GM12878 (cell line): ENCODE data around the gene TPRX1. TPM values are rescaled to one million over a fixed set of nuclear protein-coding genes. Genes with fewer than 3 reads are reported as not detected.

Experiments
- ATAC-seq: fragments of 200-7000 bp; cut with Tn5 transposase; 3 replicates; pipeline ENCODE4 v1.9.1; 2020; ENCODE audit warnings: mild to moderate bottlenecking, moderate library complexity
- BruUV-seq: library from RNA; stranded (reverse); fragments of 400-500 nt; replicated peaks from 2 replicates; lab custom pipeline; 2021; lab: Mats Ljungman, UMichigan
- CTCF ChIA-PET: fragments of 300-600 bp; sonication (Branson Sonifier 250); formaldehyde crosslinking; extraction: SDS; loops from one replicate; lab custom pipeline; 2021; ENCODE audit warnings: inconsistent platforms; lab: Yijun Ruan, JAX
- POLR2A ChIA-PET: fragments of 350-600 bp; formaldehyde crosslinking; extraction: SDS; loops from one replicate; lab custom pipeline; 2021; ENCODE audit warnings: inconsistent platforms; lab: Charles Lee
- RAD21 ChIA-PET: fragments of 300-600 bp; sonication (Branson Sonifier 250); formaldehyde crosslinking; loops from one replicate; lab custom pipeline; 2023; ENCODE audit warnings: antibody characterized with exemption; ENCODE audit not compliant: unreplicated experiment; lab: Charles Lee
- SMC1A ChIA-PET: fragments of 300-600 bp; sonication (Branson Sonifier 250); formaldehyde crosslinking; loops from one replicate; lab custom pipeline; 2023; ENCODE audit not compliant: unreplicated experiment, uncharacterized antibody; lab: Charles Lee
- DNase-seq: peaks from one replicate; pipeline ENCODE4 v3.0.0-alpha.2; 2011; ENCODE audit warnings: low read depth, low spot score
- FAIRE-seq: peaks from 3 replicates; lab custom pipeline; 2011; peaks lifted over from hg19 to GRCh38; lab: Jason Lieb, UNC
- H2AFZ ChIP-seq: 2 replicates; pipeline ENCODE4 v1.6.0; 2011; ENCODE audit warnings: low read depth, low read length, control low read depth; ENCODE audit not compliant: control insufficient read depth
- H3K27ac ChIP-seq: 2 replicates; pipeline ENCODE4 v1.5.1; 2011; ENCODE audit warnings: control low read depth; ENCODE audit not compliant: control insufficient read depth, insufficient read depth
- H3K27me3 ChIP-seq, 2 experiments: replicated peaks in 1 of 2; 2 replicates each; pipeline versions ENCODE4 v1.6.0 to v1.6.1; 2011; ENCODE audit warnings: low read length in 1 of 2; ENCODE audit not compliant: control insufficient read depth in 2 of 2, insufficient read depth in 2 of 2
- H3K36me3 ChIP-seq, 2 experiments: 2 replicates each; pipeline ENCODE4 v1.5.1; 2011; ENCODE audit warnings: low read length in 1 of 2; ENCODE audit not compliant: control insufficient read depth in 2 of 2, insufficient read depth in 2 of 2
- H3K4me1 ChIP-seq: 2 replicates; pipeline ENCODE4 v1.6.1; 2011; ENCODE audit warnings: mild to moderate bottlenecking, low read length, moderate library complexity, mixed read lengths; ENCODE audit not compliant: control insufficient read depth, insufficient read depth
- H3K4me2 ChIP-seq: 2 replicates; pipeline ENCODE4 v1.6.0; 2011; ENCODE audit warnings: control low read depth; ENCODE audit not compliant: control insufficient read depth, insufficient read depth
- H3K4me3 ChIP-seq: fragments of 200-600 bp; sonication (generic); 2 replicates; pipeline ENCODE4 v1.5.1; 2016
- H3K79me2 ChIP-seq: 2 replicates; pipeline ENCODE4 v1.6.0; 2011; ENCODE audit warnings: low read length; ENCODE audit not compliant: control insufficient read depth, insufficient read depth
- H3K9ac ChIP-seq: 2 replicates; pipeline ENCODE4 v1.8.0; 2011; ENCODE audit warnings: low read length, control low read depth, mixed read lengths; ENCODE audit not compliant: control insufficient read depth, insufficient read depth
- H3K9me3 ChIP-seq: replicated peaks from 3 replicates; pipeline ENCODE4 v1.5.1; 2011; ENCODE audit warnings: mild to moderate bottlenecking, low read length; ENCODE audit not compliant: control insufficient read depth, insufficient read depth
- H4K20me1 ChIP-seq: 2 replicates; pipeline ENCODE4 v1.6.0; 2011; ENCODE audit not compliant: control insufficient read depth, insufficient read depth
- FOS ChIP-seq: IDR thresholded peaks from 3 replicates; pipeline ENCODE4 v1.6.1; 2011; ENCODE audit warnings: borderline replicate concordance; ENCODE audit not compliant: insufficient read length; ENCODE audit errors: extremely low read depth
- HDAC2 ChIP-seq: fragments of 200-600 bp; sonication (generic); IDR thresholded peaks from 2 replicates; pipeline ENCODE4 v1.6.1; 2017
- HDGF ChIP-seq: fragments of 450-650 bp; IDR thresholded peaks from 2 replicates; pipeline ENCODE4 v1.6.1; 2016; ENCODE audit warnings: antibody characterized with exemption
- PAX5 ChIP-seq: IDR thresholded peaks from 2 replicates; pipeline ENCODE4 v1.6.1; 2011; ENCODE audit warnings: low read depth, low read length, borderline replicate concordance
- PRDM15 ChIP-seq: fragments of 450-650 bp; formaldehyde crosslinking; IDR thresholded peaks from 2 replicates; pipeline ENCODE4 v1.4.0; 2020; ENCODE audit warnings: mild to moderate bottlenecking, moderate library complexity
- RUNX3 ChIP-seq: IDR thresholded peaks from 2 replicates; pipeline ENCODE4 v1.6.1; 2012; ENCODE audit warnings: low read length, inconsistent platforms
- SREBF2 ChIP-seq: IDR thresholded peaks from 2 replicates; pipeline ENCODE4 v1.6.1; 2012; ENCODE audit warnings: mild to moderate bottlenecking, low read length
- SRF ChIP-seq, 2 experiments: IDR thresholded peaks; 2 replicates each; pipeline ENCODE4 v1.6.1; 2011; ENCODE audit warnings: low read depth in 2 of 2, low read length in 2 of 2, mild to moderate bottlenecking in 1 of 2, moderate library complexity in 1 of 2
- TCF3 ChIP-seq: IDR thresholded peaks from 2 replicates; pipeline ENCODE4 v1.6.1; 2012; ENCODE audit warnings: low read depth, mild to moderate bottlenecking, low read length, borderline replicate concordance; ENCODE audit not compliant: insufficient read depth
- ZBTB4 ChIP-seq: fragments of 450-650 bp; formaldehyde crosslinking; IDR thresholded peaks from 2 replicates; pipeline ENCODE4 v1.4.0; 2022; ENCODE audit warnings: mild to moderate bottlenecking, moderate library complexity
- WGBS: methylation state at CpG from one replicate; pipeline ENCODE4 v1.1.6; 2016; ENCODE audit warnings: low lambda C conversion rate; ENCODE audit not compliant: insufficient replicate concordance, insufficient coverage; ENCODE audit errors: missing lambda C conversion rate; 5-methylcytosine and 5-hydroxymethylcytosine counted together
- in situ Hi-C: fragments of 300-500 bp; cut with MboI; formaldehyde crosslinking; loops from 9 replicates; pipeline ENCODE4 v1.14.3; 2018; ENCODE audit warnings: mixed read lengths
- intact Hi-C: fragments of 100-400 bp; cut with micrococcal nuclease; formaldehyde crosslinking; loops from one replicate; pipeline ENCODE4 v1.14.2; 2022; ENCODE audit not compliant: unreplicated experiment
- polyA plus RNA-seq, 11 experiments: library from polyadenylated mRNA; depleted of rRNA in 4 of 11; unstranded in 6 of 11; stranded (reverse) in 5 of 11; fragments of >200 nt; fragmentation: Nextera tagmentation in 4 of 11; fragmentation: Illumina TruSeq in 1 of 11; extraction: Ambion mirVana in 4 of 11; extraction: Trizol in 1 of 11; gene quantifications; 1 replicate in 1 of 11; 2 replicates in 10 of 11; pipeline versions ENCODE4 v1.2.1 to v1.2.3, GENCODE V29; 2011 to 2016; ENCODE audit warnings: inconsistent platforms in 2 of 11, missing spikeins in 2 of 11, low read depth in 1 of 11
- total RNA-seq, 4 experiments: library from RNA; depleted of rRNA in 3 of 4; stranded (reverse); fragments of >200 nt in 3 of 4; fragmentation: Illumina TruSeq in 1 of 4; extraction: Trizol in 1 of 4; gene quantifications; 2 replicates each; pipeline versions ENCODE4 v1.2.1 to v1.2.3, GENCODE V29; 2013 to 2021
- TF ChIP-seq, protein P1 (sequence below): fragments of 450-650 bp; IDR thresholded peaks from 2 replicates; pipeline ENCODE4 v1.6.1; 2018; ENCODE audit warnings: borderline replicate concordance, mild to moderate bottlenecking; ENCODE audit not compliant: partially characterized antibody
- TF ChIP-seq, protein P2 (sequence below): fragments of 450-650 bp; IDR thresholded peaks from 2 replicates; pipeline ENCODE4 v1.6.1; 2017; ENCODE audit warnings: antibody characterized with exemption, mild to moderate bottlenecking, moderate library complexity

TPRX1 gene
- total and polyA plus RNA-seq, 10 of the 15 experiments (the other 5 are each of a cell fraction or from before 2014, with no cell fraction given): not detected

DNA sequence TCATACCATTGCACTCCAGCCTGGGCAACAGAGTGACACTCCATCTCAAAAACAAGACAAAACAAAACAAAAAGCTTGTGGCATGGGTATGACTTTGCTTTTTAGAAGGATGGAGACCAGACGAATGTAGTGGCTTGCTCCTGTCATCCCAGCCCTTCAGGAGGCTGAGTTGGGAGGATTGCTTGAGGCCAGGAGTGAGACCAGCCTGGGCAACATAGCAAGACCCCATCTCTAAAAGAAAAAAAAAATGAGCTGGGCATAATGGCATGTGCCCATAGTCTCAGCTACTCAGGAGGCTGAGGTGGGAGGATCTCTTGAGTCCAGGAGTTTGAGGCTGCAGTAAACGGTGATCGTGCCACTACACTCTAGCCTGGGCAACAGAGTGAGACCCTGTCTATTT lies 42.2 kb downstream of the TPRX1 start:
- no peak overlapping the region for H3K9ac ChIP-seq
- ATAC-seq (no peak; the same call in 2 of the 3 replicates), FAIRE-seq (no peak), DNase-seq (no peak)
- POLR2A ChIA-PET: no interaction called here
- H3K4me1 ChIP-seq: 0 out of 2 replicates have a peak, but pooled peaks cover 3% of the 10 kb centered on the region
- no peaks in the 10 kb centered on the region; the same call in 2 of the 3 replicates for H3K9me3 ChIP-seq
- no peaks in the 10 kb centered on the region for H3K79me2 ChIP-seq
- CTCF ChIA-PET: interaction anchor here (0.6 to 1.1 kb wide), 2 partner anchors 28 to 63 kb away, joined by 3 to 5 read pairs; no protein-coding TSS in a partner anchor
- in situ Hi-C loops: no loop called here
- H3K4me2 ChIP-seq: no peak overlapping the region
- no peak overlapping the region for H3K27ac ChIP-seq
- SMC1A ChIA-PET: no interaction called here
- RAD21 ChIA-PET: no interaction called here
- no peaks in the 10 kb centered on the region for H3K27me3 ChIP-seq
- H3K36me3 ChIP-seq: peaks cover 4 to 5% of the 10 kb centered on the region in 2 experiments; a peak in 3 of 4 replicates
- no peaks in the 10 kb centered on the region for H4K20me1 ChIP-seq
- BruUV-seq: no TSS peak
- no peak overlapping the region for H2AFZ ChIP-seq
- WGBS: 20% methylated on average over 3 of the region's 3 CpGs
- intact Hi-C loops: no loop called here
- H3K4me3 ChIP-seq: no peak overlapping the region
- TF ChIP-seq ZBTB4 (CRISPR knock-in tag) (no peak), PRDM15 (CRISPR knock-in tag) (no peak), TCF3 (no peak), HDAC2 (no peak), SRF (IDR thresholded peaks at IDR 0.05; ENCODE audit: low read depth in 2 of 2, low read length in 2 of 2) (no peak), RUNX3 (no peak), PAX5 (no peak), FOS (no peak), SREBF2 (no peak), HDGF (no peak)
- TF ChIP-seq, protein P1, sequence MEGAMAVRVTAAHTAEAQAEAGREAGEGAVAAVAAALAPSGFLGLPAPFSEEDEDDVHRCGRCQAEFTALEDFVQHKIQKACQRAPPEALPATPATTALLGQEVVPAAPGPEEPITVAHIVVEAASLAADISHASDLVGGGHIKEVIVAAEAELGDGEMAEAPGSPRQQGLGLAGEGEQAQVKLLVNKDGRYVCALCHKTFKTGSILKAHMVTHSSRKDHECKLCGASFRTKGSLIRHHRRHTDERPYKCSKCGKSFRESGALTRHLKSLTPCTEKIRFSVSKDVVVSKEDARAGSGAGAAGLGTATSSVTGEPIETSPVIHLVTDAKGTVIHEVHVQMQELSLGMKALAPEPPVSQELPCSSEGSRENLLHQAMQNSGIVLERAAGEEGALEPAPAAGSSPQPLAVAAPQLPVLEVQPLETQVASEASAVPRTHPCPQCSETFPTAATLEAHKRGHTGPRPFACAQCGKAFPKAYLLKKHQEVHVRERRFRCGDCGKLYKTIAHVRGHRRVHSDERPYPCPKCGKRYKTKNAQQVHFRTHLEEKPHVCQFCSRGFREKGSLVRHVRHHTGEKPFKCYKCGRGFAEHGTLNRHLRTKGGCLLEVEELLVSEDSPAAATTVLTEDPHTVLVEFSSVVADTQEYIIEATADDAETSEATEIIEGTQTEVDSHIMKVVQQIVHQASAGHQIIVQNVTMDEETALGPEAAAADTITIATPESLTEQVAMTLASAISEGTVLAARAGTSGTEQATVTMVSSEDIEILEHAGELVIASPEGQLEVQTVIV: no peak
- TF ChIP-seq, protein P2, sequence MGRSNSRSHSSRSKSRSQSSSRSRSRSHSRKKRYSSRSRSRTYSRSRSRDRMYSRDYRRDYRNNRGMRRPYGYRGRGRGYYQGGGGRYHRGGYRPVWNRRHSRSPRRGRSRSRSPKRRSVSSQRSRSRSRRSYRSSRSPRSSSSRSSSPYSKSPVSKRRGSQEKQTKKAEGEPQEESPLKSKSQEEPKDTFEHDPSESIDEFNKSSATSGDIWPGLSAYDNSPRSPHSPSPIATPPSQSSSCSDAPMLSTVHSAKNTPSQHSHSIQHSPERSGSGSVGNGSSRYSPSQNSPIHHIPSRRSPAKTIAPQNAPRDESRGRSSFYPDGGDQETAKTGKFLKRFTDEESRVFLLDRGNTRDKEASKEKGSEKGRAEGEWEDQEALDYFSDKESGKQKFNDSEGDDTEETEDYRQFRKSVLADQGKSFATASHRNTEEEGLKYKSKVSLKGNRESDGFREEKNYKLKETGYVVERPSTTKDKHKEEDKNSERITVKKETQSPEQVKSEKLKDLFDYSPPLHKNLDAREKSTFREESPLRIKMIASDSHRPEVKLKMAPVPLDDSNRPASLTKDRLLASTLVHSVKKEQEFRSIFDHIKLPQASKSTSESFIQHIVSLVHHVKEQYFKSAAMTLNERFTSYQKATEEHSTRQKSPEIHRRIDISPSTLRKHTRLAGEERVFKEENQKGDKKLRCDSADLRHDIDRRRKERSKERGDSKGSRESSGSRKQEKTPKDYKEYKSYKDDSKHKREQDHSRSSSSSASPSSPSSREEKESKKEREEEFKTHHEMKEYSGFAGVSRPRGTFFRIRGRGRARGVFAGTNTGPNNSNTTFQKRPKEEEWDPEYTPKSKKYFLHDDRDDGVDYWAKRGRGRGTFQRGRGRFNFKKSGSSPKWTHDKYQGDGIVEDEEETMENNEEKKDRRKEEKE: no peak
